CD4-positive, alpha-beta memory T cell (primary cell): Measurements from ENCODE around the gene THAP4. TPM values are rescaled to one million over a fixed set of nuclear protein-coding genes. Genes with fewer than 3 reads are reported as not detected.

Experiments
- CTCF ChIA-PET: fragments of 350-600 bp; sonication (Branson Sonifier 250); formaldehyde crosslinking; loops from one replicate; lab custom pipeline; 2021; ENCODE audit warnings: inconsistent platforms; ENCODE audit not compliant: partially characterized antibody; lab: Charles Lee
- POLR2A ChIA-PET: fragments of 350-600 bp; sonication (Branson Sonifier 250); formaldehyde crosslinking; loops from one replicate; lab custom pipeline; 2021; ENCODE audit not compliant: partially characterized antibody; lab: Charles Lee
- DNase-seq, 5 donors: peaks; one replicate each; pipeline versions ENCODE4 v3.0.0 to v3.0.0-alpha.2; 2020 to 2022; ENCODE audit warnings: mixed read lengths in 1 of 5
- H3K27ac ChIP-seq: one replicate; pipeline ENCODE4 v1.7.0; 2013; ENCODE audit warnings: low read depth, low read length
- H3K27me3 ChIP-seq: 2 replicates; pipeline ENCODE4 v1.7.0; 2013; ENCODE audit warnings: mild to moderate bottlenecking, low read length, moderate library complexity; ENCODE audit not compliant: insufficient read depth
- H3K36me3 ChIP-seq: 2 replicates; pipeline ENCODE4 v1.7.0; 2013; ENCODE audit warnings: mild to moderate bottlenecking, low read length, moderate library complexity; ENCODE audit not compliant: insufficient read depth
- H3K4me1 ChIP-seq: 2 replicates; pipeline ENCODE4 v1.7.0; 2013; ENCODE audit warnings: mild to moderate bottlenecking, low read length, moderate library complexity; ENCODE audit not compliant: insufficient read depth
- H3K4me3 ChIP-seq, 2 donors: one replicate each; pipeline ENCODE4 v1.7.0; 2013; ENCODE audit warnings: low read length in 2 of 2, mild to moderate bottlenecking in 1 of 2
- H3K9me3 ChIP-seq, 2 donors: one replicate each; pipeline ENCODE4 v1.7.0; 2013; ENCODE audit warnings: low read length in 2 of 2, control low read depth in 1 of 2; ENCODE audit not compliant: control insufficient read depth in 1 of 2
- H3K27ac Mint-ChIP-seq, 7 donors: one replicate each; pipeline ENCODE4 v1.8.0; 2020 to 2021; ENCODE audit warnings: mixed read lengths in 7 of 7, mild to moderate bottlenecking in 6 of 7, inconsistent platforms in 3 of 7, moderate library complexity in 3 of 7
- H3K27me3 Mint-ChIP-seq, 2 donors: one replicate each; pipeline ENCODE4 v1.8.0; 2020 to 2021; ENCODE audit warnings: mixed read lengths in 2 of 2
- H3K36me3 Mint-ChIP-seq, 2 donors: one replicate each; pipeline ENCODE4 v1.8.0; 2020 to 2021; ENCODE audit warnings: mixed read lengths in 2 of 2, inconsistent platforms in 1 of 2, mild to moderate bottlenecking in 1 of 2
- H3K4me1 Mint-ChIP-seq, 4 donors: one replicate each; pipeline ENCODE4 v1.8.0; 2020 to 2021; ENCODE audit warnings: mixed read lengths in 4 of 4, mild to moderate bottlenecking in 1 of 4
- H3K4me3 Mint-ChIP-seq, 8 donors: one replicate each; pipeline ENCODE4 v1.8.0; 2020 to 2021; ENCODE audit warnings: mixed read lengths in 8 of 8, mild to moderate bottlenecking in 7 of 8, moderate library complexity in 6 of 8, inconsistent platforms in 3 of 8
- H3K9me3 Mint-ChIP-seq, 8 donors: one replicate each; pipeline ENCODE4 v1.8.0; 2020 to 2021; ENCODE audit warnings: mixed read lengths in 8 of 8, mild to moderate bottlenecking in 5 of 8, inconsistent platforms in 3 of 8, moderate library complexity in 1 of 8
- intact Hi-C: fragments of 100-400 bp; cut with micrococcal nuclease; formaldehyde crosslinking; loops from one replicate; pipeline ENCODE4 v1.15.1; 2023
- polyA plus RNA-seq, 2 donors: library from polyadenylated mRNA; unstranded; fragments of 300-500 nt; fragmentation: Illumina TruSeq; gene quantifications; one replicate each; pipeline ENCODE4 v1.2.3, GENCODE V29; 2021
- total RNA-seq, 2 experiments: library from RNA; stranded (reverse); gene quantifications; one replicate each; pipeline ENCODE4 v1.2.3, GENCODE V29; 2021

THAP4 gene
- total and polyA plus RNA-seq, 4 experiments from 2014 or later: 27.8 to 42.9 (median 29.9) TPM

DNA sequence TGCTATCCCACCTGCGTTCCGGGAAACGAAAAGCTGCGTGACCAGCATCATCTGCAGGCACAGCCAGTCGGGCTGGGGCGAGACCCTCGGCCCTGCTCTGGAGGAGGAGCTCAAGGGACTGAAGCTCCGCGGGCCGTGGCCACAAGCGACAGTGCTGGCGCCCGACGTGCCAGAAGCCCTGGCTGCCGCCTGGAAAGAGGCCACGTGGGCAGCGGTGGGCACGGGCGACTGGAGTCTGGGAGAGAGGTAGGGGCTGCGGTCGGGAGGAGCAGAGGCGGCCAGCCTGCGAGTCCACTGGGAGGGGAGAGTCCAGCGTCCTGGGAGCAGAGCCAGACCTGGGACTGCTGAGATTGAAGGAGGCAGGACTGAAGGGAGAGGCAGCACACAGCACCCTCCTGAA is 40.4 kb upstream of the THAP4 start:
- intact Hi-C loops: no loop called here
- Mint-ChIP-seq H3K27ac (no peak overlapping the region), H3K4me1 (peaks cover 0 to 4% (median 2%) of the 10 kb centered on the region in 4 donors), H3K4me3 (no peak overlapping the region), H3K36me3 (peaks cover 16 to 43% of the 10 kb centered on the region in 2 donors), H3K9me3 (no peaks in the 10 kb centered on the region), H3K27me3 (no peaks in the 10 kb centered on the region)
- Histone ChIP-seq H3K4me1 (no peaks in the 10 kb centered on the region), H3K4me3 (no peak overlapping the region), H3K9me3 (no peaks in the 10 kb centered on the region), H3K36me3 (peaks cover 24% of the 10 kb centered on the region), H3K27ac (no peak overlapping the region), H3K27me3 (no peaks in the 10 kb centered on the region)
- ChIA-PET CTCF (no interaction called here), POLR2A (interaction anchor here (1.8 kb wide), 1 partner anchor 9 kb away, joined by 4 read pairs; the partner anchor contains the start of gene DTYMK)
- DNase-seq: no peak

DNA sequence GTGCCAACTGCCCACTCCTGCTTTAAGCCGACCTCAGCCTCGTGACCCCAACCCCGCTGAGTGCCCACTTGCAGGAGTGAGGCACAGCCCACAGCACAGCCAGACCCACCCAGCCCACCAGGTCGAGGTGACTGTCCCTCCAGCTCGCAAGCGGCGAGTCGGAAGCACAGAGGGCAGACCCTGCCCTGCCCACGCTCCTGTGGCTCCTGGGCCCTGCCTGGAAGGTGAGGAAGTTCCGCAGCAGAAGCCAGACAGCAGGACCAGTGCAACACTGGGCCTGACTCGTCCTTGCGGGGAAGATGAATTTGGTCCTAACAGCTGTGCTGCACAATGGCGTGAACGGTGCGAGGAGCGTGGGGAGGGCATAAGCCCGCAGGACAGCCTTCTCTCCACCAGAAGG is 39.7 kb upstream of the THAP4 start:
- no peaks in the 10 kb centered on the region for H3K27me3 ChIP-seq
- H3K27ac ChIP-seq: no peak overlapping the region
- no peak overlapping the region for H3K4me3 ChIP-seq
- intact Hi-C loops: no loop called here
- H3K36me3 ChIP-seq: peaks cover 25% of the 10 kb centered on the region
- H3K27ac Mint-ChIP-seq: no peak overlapping the region
- no peaks in the 10 kb centered on the region for H3K9me3 Mint-ChIP-seq
- CTCF ChIA-PET: no interaction called here
- no peaks in the 10 kb centered on the region for H3K9me3 ChIP-seq
- H3K27me3 Mint-ChIP-seq: no peaks in the 10 kb centered on the region
- peaks cover 16 to 42% of the 10 kb centered on the region in 2 donors for H3K36me3 Mint-ChIP-seq
- POLR2A ChIA-PET: interaction anchor here (1.8 kb wide), 1 partner anchor 10 kb away, joined by 4 read pairs; the partner anchor contains the start of gene DTYMK
- H3K4me1 Mint-ChIP-seq: peaks cover 0 to 4% (median 2%) of the 10 kb centered on the region in 4 donors
- no peak overlapping the region for H3K4me3 Mint-ChIP-seq
- no peaks in the 10 kb centered on the region for H3K4me1 ChIP-seq
- DNase-seq: no peak

DNA sequence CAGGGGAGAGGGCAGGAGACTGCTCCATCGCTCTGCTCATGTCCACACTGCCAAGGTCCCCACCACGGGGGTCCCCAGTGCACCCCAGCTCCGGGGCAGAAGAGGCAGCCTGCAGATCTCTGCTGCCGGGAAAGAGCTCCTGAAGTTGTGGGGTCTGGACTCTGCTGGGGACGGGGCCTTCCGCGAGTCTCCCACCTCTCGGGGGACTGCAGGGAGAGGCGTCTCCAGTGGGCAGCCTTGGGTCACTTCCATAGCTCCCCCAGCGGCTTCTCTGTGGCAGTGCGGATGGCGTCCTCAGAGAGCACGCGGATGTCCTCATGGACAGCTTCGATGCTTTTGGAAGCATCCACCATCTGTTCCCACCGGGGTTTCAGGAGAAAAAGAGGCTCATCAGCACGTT is 38.9 kb upstream of the THAP4 start:
- Histone ChIP-seq H3K27ac (no peak overlapping the region), H3K4me1 (no peaks in the 10 kb centered on the region), H3K4me3 (no peak overlapping the region), H3K27me3 (no peaks in the 10 kb centered on the region), H3K36me3 (peaks cover 25% of the 10 kb centered on the region), H3K9me3 (no peaks in the 10 kb centered on the region)
- Mint-ChIP-seq H3K4me3 (no peak overlapping the region), H3K27ac (no peak overlapping the region), H3K4me1 (peaks cover 0 to 4% (median 2%) of the 10 kb centered on the region in 4 donors), H3K27me3 (no peaks in the 10 kb centered on the region), H3K36me3 (peaks cover 11 to 43% of the 10 kb centered on the region in 2 donors), H3K9me3 (no peaks in the 10 kb centered on the region)
- ChIA-PET CTCF (no interaction called here), POLR2A (interaction anchor here (1.0 to 1.8 kb wide), 2 partner anchors 11 kb away, joined by 3 to 4 read pairs; partner anchors contain the start of gene DTYMK)
- intact Hi-C loops: no loop called here
- no peak for DNase-seq

GRCh38 chr2:241673797-241674725 is 37.1 kb upstream of the THAP4 start:
- no peak for DNase-seq
- POLR2A ChIA-PET: no interaction called here
- H3K36me3 ChIP-seq: peaks cover 17% of the 10 kb centered on the region
- no peaks in the 10 kb centered on the region for H3K9me3 Mint-ChIP-seq
- peaks cover 4 to 43% of the 10 kb centered on the region in 2 donors for H3K36me3 Mint-ChIP-seq
- H3K27ac ChIP-seq: no peak overlapping the region
- no peak overlapping the region for H3K4me3 ChIP-seq
- no peak overlapping the region for H3K4me3 Mint-ChIP-seq
- CTCF ChIA-PET: no interaction called here
- peak overlapping the region in 5 of 7 donors; percentile 30 to 79 (median 42) for H3K27ac Mint-ChIP-seq
- H3K27me3 Mint-ChIP-seq: no peaks in the 10 kb centered on the region
- no peaks in the 10 kb centered on the region for H3K27me3 ChIP-seq
- intact Hi-C loops: no loop called here
- H3K4me1 Mint-ChIP-seq: peaks cover 0 to 4% (median under 1%) of the 10 kb centered on the region in 4 donors
- no peaks in the 10 kb centered on the region for H3K9me3 ChIP-seq
- H3K4me1 ChIP-seq: no peaks in the 10 kb centered on the region

DNA sequence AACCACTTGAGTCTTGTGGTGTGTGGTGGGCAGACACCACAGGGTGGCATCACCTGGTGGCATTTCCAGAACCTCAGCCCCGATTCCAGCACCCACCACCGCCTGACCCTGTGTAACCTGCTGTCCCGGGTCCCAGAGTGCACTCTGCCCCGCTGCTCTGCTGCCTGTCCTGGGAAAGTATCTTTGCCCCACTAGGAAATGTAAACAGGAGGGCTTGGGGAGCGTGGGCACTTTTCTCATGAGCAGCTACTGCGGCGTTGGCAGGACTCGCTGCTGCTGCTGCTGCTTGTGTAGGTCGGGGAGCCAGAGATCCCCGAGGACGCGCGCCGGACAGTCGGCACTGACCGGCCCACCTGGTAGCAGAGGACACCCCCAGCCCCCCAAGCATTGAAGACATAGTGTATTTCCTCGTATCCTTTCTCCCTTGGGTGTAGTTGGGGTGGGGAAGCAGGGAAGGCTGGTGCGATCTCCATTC is 36.3 kb upstream of the THAP4 start:
- H3K9me3 ChIP-seq: no peaks in the 10 kb centered on the region
- ChIA-PET POLR2A (no interaction called here), CTCF (no interaction called here)
- no peaks in the 10 kb centered on the region for H3K27me3 ChIP-seq
- peaks cover 14% of the 10 kb centered on the region for H3K36me3 ChIP-seq
- Mint-ChIP-seq H3K4me1 (peaks cover 0 to 4% (median under 1%) of the 10 kb centered on the region in 4 donors), H3K9me3 (no peaks in the 10 kb centered on the region), H3K27me3 (no peaks in the 10 kb centered on the region), H3K27ac (peak overlapping the region in 5 of 7 donors; percentile 30 to 68 (median 42)), H3K36me3 (peaks cover 3 to 47% of the 10 kb centered on the region in 2 donors), H3K4me3 (no peak overlapping the region)
- peak in 1 of 5 donors; percentile 14 for DNase-seq
- H3K4me1 ChIP-seq: no peaks in the 10 kb centered on the region
- no peak overlapping the region for H3K4me3 ChIP-seq
- intact Hi-C loops: no loop called here
- H3K27ac ChIP-seq: no peak overlapping the region

DNA sequence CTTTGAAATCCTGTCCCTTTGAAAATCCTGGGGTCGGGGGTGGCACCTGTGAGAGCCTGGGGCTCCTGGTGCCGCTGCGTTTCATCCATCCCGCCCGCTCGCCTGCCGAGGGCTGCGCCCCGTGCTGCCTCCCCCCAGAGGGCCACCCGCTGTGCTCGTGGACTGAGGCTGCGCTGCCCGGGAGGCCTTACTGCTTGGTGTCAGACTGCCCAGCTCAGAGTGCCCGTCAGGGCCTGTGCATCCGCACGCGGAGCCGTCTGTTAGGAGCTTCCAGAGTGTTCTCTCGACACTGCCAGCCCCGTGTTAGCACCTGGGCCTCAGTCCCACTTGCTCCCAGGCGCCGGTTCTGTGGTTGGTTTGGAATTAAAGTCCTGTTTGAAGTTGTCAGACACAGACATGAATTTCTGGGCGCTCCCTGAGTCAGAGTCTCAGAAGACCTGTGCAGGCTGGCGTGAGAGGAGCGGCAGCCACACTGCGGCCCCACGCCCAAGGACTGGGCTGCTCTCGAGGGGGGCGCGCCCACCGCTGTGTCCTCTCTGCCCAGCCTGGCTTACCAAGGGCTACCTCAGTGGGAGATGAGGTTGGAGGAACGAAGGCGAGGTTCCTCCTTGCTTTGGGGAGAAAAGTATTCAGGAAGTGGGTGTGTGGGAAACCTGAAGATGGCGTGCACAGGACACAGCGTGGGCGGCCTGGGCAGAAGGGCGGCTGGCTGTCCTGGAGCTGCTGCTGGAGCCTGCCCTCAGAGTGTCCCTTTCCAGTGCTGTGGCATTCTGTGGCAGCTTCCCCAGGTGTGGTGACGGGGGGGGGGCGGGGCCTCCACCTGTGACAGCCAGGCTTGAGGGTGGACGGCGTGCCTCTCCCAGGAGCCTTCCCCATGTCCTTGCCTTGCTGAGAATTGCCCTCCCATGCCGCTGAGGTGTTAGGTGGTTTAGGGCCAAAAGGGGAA is 35.6 kb upstream of the THAP4 start:
- H3K36me3 Mint-ChIP-seq: peaks cover 6 to 50% of the 10 kb centered on the region in 2 donors
- peak in 1 of 5 donors; percentile 33 for DNase-seq
- H3K27me3 Mint-ChIP-seq: no peaks in the 10 kb centered on the region
- intact Hi-C loops: no loop called here
- ChIA-PET POLR2A (no interaction called here), CTCF (no interaction called here)
- H3K4me3 ChIP-seq: no peak overlapping the region
- no peaks in the 10 kb centered on the region for H3K4me1 ChIP-seq
- no peaks in the 10 kb centered on the region for H3K27me3 ChIP-seq
- no peaks in the 10 kb centered on the region for H3K9me3 ChIP-seq
- no peaks in the 10 kb centered on the region for H3K9me3 Mint-ChIP-seq
- H3K27ac ChIP-seq: no peak overlapping the region
- peaks cover 0 to 4% (median under 1%) of the 10 kb centered on the region in 4 donors for H3K4me1 Mint-ChIP-seq
- H3K4me3 Mint-ChIP-seq: no peak overlapping the region
- peak overlapping the region in 1 of 7 donors; percentile 57 for H3K27ac Mint-ChIP-seq
- peaks cover 18% of the 10 kb centered on the region for H3K36me3 ChIP-seq
